H54 (cell line): Measurements from ENCODE around the gene S100A7A.
"Not testable (repeated sequence)": the region's sequence is repeated elsewhere in the genome, so short reads cannot be mapped to it uniquely, and the experiment has no call there.

Experiments
- DNase-seq: peaks from one replicate; pipeline ENCODE4 v3.0.0; 2011; ENCODE audit warnings: low spot score, mixed read lengths; ENCODE audit not compliant: insufficient read length
- FAIRE-seq: peaks from 3 replicates; lab custom pipeline; 2011; peaks lifted over from hg19 to GRCh38; lab: Jason Lieb, UNC
- POLR2A ChIP-seq: IDR thresholded peaks from 2 replicates; pipeline ENCODE4 v1.6.1; 2011; ENCODE audit warnings: low read depth, mild to moderate bottlenecking, low read length

The S100A7A gene

GRCh38 chr1:153438599-153438998 is 22.3 kb downstream of the S100A7A start:
- TF ChIP-seq POLR2A: no peak
- DNase-seq: no peak
- FAIRE-seq: no peak

GRCh38 chr1:153439273-153439672 is 23.0 kb downstream of the S100A7A start:
- TF ChIP-seq POLR2A: no peak
- DNase-seq (no peak), FAIRE-seq (no peak)

GRCh38 chr1:153441238-153441755 is 25.0 kb downstream of the S100A7A start:
- FAIRE-seq (no peak), DNase-seq (no peak)
- no peak for TF ChIP-seq POLR2A

- no peak for DNase-seq
- no peak for TF ChIP-seq POLR2A
- no peak for FAIRE-seq
These were observed 27.2 kb downstream of the S100A7A start for GRCh38 chr1:153443486-153443885.

- TF ChIP-seq POLR2A: no peak
- FAIRE-seq: no peak
- DNase-seq: no peak
These were observed 27.8 kb downstream of the S100A7A start for GRCh38 chr1:153444078-153444477.

GRCh38 chr1:153447498-153448170 is 31.3 kb downstream of the S100A7A start:
- no peak for TF ChIP-seq POLR2A
- FAIRE-seq: no peak
- no peak for DNase-seq

GRCh38 chr1:153448851-153449250 is 32.5 kb downstream of the S100A7A start:
- not testable (repeated sequence) for FAIRE-seq, DNase-seq

- DNase-seq (no peak), FAIRE-seq (no peak)
- no peak for TF ChIP-seq POLR2A
These were observed 40.1 kb downstream of the S100A7A start for GRCh38 chr1:153456396-153456795.

GRCh38 chr1:153459655-153460054 is 43.3 kb downstream of the S100A7A start:
- TF ChIP-seq POLR2A: no peak
- no peak for FAIRE-seq
- DNase-seq: no peak

GRCh38 chr1:153460551-153460950 is 44.2 kb downstream of the S100A7A start, which contains the start of gene S100A7:
S100A7 (minus strand) TSS chr1:153460651; CDS start chr1:153459013, 1,638 bp downstream.
- no peak for DNase-seq
- FAIRE-seq: no peak
- TF ChIP-seq POLR2A: no peak

- DNase-seq, FAIRE-seq: not testable (repeated sequence)
These were observed 46.4 kb downstream of the S100A7A start for GRCh38 chr1:153462741-153463140.

GRCh38 chr1:153465811-153466636 is 49.7 kb downstream of the S100A7A start:
- no peak for FAIRE-seq
- no peak for TF ChIP-seq POLR2A
- peak; percentile 53 for DNase-seq

- no peak for TF ChIP-seq POLR2A
- FAIRE-seq (no peak), DNase-seq (no peak)
These were observed 50.6 kb downstream of the S100A7A start for GRCh38 chr1:153466908-153467307.

GRCh38 chr1:153470707-153471106 is 54.4 kb downstream of the S100A7A start:
- TF ChIP-seq POLR2A: no peak
- DNase-seq: no peak
- no peak for FAIRE-seq
